SK-N-SH treated with all-trans-retinoic acid at 6 μM for 48 hours (cell line): ENCODE data around the gene TM4SF20.

Experiments
- ATAC-seq: fragments of 200-7000 bp; cut with Tn5 transposase; 3 replicates; pipeline ENCODE4 v1.9.1; 2020; ENCODE audit warnings: mild to moderate bottlenecking, moderate library complexity
- ARNTL ChIP-seq: fragments of 450-650 bp; formaldehyde crosslinking; IDR thresholded peaks from 2 replicates; pipeline ENCODE4 v1.5.0; 2020; ENCODE audit warnings: low read depth, mild to moderate bottlenecking, moderate library complexity, borderline replicate concordance
- ESRRG ChIP-seq: fragments of 250-450 bp; sonication (Bioruptor Pico); IDR thresholded peaks from 2 replicates; pipeline ENCODE4 v1.6.1; 2021; ENCODE audit warnings: mild to moderate bottlenecking
- GLIS3 ChIP-seq: fragments of 250-450 bp; sonication (Bioruptor Pico); IDR thresholded peaks from 2 replicates; pipeline ENCODE4 v1.5.0; 2020; ENCODE audit warnings: mild to moderate bottlenecking, moderate library complexity
- ISL1 ChIP-seq: fragments of 250-450 bp; sonication (Bioruptor Pico); IDR thresholded peaks from 2 replicates; pipeline ENCODE4 v2.1.2; 2022; ENCODE audit warnings: mild to moderate bottlenecking, moderate library complexity
- PPARA ChIP-seq: fragments of 250-450 bp; sonication (Bioruptor Pico); IDR thresholded peaks from 2 replicates; pipeline ENCODE4 v1.5.0; 2020; ENCODE audit warnings: mild to moderate bottlenecking, borderline replicate concordance
- SNAI2 ChIP-seq: fragments of 250-450 bp; sonication (Bioruptor Pico); IDR thresholded peaks from 2 replicates; pipeline ENCODE4 v1.5.0; 2020; ENCODE audit warnings: mild to moderate bottlenecking, moderate library complexity
- TCF4 ChIP-seq: fragments of 250-450 bp; sonication (Bioruptor Pico); IDR thresholded peaks from 2 replicates; pipeline ENCODE4 v1.8.0; 2021; ENCODE audit warnings: mild to moderate bottlenecking, moderate library complexity, borderline replicate concordance
- TOX ChIP-seq: fragments of 250-450 bp; sonication (Bioruptor Pico); IDR thresholded peaks from 2 replicates; pipeline ENCODE4 v1.8.0; 2021; ENCODE audit warnings: mild to moderate bottlenecking, moderate library complexity, borderline replicate concordance
- ZC3H10 ChIP-seq: fragments of 250-450 bp; sonication (Bioruptor Pico); IDR thresholded peaks from 2 replicates; pipeline ENCODE4 v1.5.1; 2021; ENCODE audit warnings: mild to moderate bottlenecking, moderate library complexity
- ZFP3 ChIP-seq: fragments of 250-450 bp; sonication (Bioruptor Pico); IDR thresholded peaks from 2 replicates; pipeline ENCODE4 v1.5.0; 2020; ENCODE audit warnings: mild to moderate bottlenecking, moderate library complexity
- ZFP30 ChIP-seq: fragments of 450-650 bp; formaldehyde crosslinking; IDR thresholded peaks from 2 replicates; pipeline ENCODE4 v1.5.0; 2022; ENCODE audit warnings: mild to moderate bottlenecking, moderate library complexity
- ZNF565 ChIP-seq: fragments of 450-650 bp; formaldehyde crosslinking; conservative IDR thresholded peaks from 2 replicates; pipeline ENCODE4 v1.5.0; 2020; ENCODE audit warnings: low read depth, mild to moderate bottlenecking, moderate library complexity
- ZNF70 ChIP-seq: fragments of 450-650 bp; formaldehyde crosslinking; IDR thresholded peaks from 2 replicates; pipeline ENCODE4 v1.5.0; 2020; ENCODE audit warnings: mild to moderate bottlenecking, moderate library complexity
- ZNF8 ChIP-seq: fragments of 450-650 bp; formaldehyde crosslinking; IDR thresholded peaks from 2 replicates; pipeline ENCODE4 v1.5.0; 2020; ENCODE audit warnings: mild to moderate bottlenecking, moderate library complexity
- TF ChIP-seq, protein P1 (sequence below): fragments of 250-450 bp; sonication (Bioruptor Pico); IDR thresholded peaks from 2 replicates; pipeline ENCODE4 v1.8.0; 2020; ENCODE audit warnings: mild to moderate bottlenecking, moderate library complexity, borderline replicate concordance
- TF ChIP-seq, protein P2 (sequence below): fragments of 250-450 bp; sonication (Bioruptor Pico); IDR thresholded peaks from 2 replicates; pipeline ENCODE4 v1.5.1; 2020; ENCODE audit warnings: low read depth, mild to moderate bottlenecking, moderate library complexity
- TF ChIP-seq, protein P3 (sequence below): fragments of 250-450 bp; sonication (Bioruptor Pico); IDR thresholded peaks from 2 replicates; pipeline ENCODE4 v1.8.0; 2021; ENCODE audit warnings: low read depth, mild to moderate bottlenecking, moderate library complexity, borderline replicate concordance
- TF ChIP-seq, protein P4 (sequence below): fragments of 250-450 bp; sonication (Bioruptor Pico); IDR thresholded peaks from 2 replicates; pipeline ENCODE4 v1.5.0; 2020; ENCODE audit warnings: mild to moderate bottlenecking, moderate library complexity
- TF ChIP-seq, protein P5 (sequence below): fragments of 250-450 bp; sonication (Bioruptor Pico); IDR thresholded peaks from 2 replicates; pipeline ENCODE4 v1.5.1; 2021; ENCODE audit warnings: mild to moderate bottlenecking, moderate library complexity

The TM4SF20 gene

DNA sequence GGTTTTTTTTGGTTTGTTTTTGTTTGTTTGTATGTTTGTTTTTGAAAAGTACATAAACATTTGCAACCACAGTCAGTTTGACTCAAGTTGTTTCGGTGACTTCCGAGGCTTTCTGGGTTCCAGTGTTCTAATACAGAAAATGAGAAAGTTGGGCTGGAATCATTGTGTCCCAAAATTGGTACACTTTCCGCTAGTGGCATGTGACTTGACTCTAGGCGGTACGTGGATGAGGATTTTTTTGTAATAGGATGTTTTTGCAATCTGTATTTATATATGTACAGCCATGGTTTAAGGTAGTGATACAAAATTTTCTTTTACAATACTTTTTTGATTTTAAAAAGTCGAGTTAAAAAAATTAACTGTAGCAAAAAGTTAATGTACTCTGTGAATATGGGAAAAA, 52.3 kb downstream of the TM4SF20 start:
- TF ChIP-seq, protein P1, sequence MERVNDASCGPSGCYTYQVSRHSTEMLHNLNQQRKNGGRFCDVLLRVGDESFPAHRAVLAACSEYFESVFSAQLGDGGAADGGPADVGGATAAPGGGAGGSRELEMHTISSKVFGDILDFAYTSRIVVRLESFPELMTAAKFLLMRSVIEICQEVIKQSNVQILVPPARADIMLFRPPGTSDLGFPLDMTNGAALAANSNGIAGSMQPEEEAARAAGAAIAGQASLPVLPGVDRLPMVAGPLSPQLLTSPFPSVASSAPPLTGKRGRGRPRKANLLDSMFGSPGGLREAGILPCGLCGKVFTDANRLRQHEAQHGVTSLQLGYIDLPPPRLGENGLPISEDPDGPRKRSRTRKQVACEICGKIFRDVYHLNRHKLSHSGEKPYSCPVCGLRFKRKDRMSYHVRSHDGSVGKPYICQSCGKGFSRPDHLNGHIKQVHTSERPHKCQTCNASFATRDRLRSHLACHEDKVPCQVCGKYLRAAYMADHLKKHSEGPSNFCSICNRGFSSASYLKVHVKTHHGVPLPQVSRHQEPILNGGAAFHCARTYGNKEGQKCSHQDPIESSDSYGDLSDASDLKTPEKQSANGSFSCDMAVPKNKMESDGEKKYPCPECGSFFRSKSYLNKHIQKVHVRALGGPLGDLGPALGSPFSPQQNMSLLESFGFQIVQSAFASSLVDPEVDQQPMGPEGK = no peak
- TF ChIP-seq TOX (CRISPR knock-in tag) (no peak), ZFP3 (CRISPR knock-in tag) (no peak), GLIS3 (CRISPR knock-in tag) (no peak), PPARA (CRISPR knock-in tag) (no peak), ZNF70 (CRISPR knock-in tag) (no peak), ARNTL (CRISPR knock-in tag) (no peak), ZNF8 (CRISPR knock-in tag) (no peak), SNAI2 (CRISPR knock-in tag) (no peak), ZFP30 (CRISPR knock-in tag) (no peak), ISL1 (CRISPR knock-in tag) (no peak), TCF4 (CRISPR knock-in tag) (no peak)
- TF ChIP-seq, protein P2, sequence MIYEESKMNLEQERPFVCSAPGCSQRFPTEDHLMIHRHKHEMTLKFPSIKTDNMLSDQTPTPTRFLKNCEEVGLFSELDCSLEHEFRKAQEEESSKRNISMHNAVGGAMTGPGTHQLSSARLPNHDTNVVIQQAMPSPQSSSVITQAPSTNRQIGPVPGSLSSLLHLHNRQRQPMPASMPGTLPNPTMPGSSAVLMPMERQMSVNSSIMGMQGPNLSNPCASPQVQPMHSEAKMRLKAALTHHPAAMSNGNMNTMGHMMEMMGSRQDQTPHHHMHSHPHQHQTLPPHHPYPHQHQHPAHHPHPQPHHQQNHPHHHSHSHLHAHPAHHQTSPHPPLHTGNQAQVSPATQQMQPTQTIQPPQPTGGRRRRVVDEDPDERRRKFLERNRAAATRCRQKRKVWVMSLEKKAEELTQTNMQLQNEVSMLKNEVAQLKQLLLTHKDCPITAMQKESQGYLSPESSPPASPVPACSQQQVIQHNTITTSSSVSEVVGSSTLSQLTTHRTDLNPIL (CRISPR knock-in tag) = no peak
- TF ChIP-seq, protein P3, sequence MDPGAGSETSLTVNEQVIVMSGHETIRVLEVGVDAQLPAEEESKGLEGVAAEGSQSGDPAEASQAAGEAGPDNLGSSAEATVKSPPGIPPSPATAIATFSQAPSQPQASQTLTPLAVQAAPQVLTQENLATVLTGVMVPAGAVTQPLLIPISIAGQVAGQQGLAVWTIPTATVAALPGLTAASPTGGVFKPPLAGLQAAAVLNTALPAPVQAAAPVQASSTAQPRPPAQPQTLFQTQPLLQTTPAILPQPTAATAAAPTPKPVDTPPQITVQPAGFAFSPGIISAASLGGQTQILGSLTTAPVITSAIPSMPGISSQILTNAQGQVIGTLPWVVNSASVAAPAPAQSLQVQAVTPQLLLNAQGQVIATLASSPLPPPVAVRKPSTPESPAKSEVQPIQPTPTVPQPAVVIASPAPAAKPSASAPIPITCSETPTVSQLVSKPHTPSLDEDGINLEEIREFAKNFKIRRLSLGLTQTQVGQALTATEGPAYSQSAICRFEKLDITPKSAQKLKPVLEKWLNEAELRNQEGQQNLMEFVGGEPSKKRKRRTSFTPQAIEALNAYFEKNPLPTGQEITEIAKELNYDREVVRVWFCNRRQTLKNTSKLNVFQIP (CRISPR knock-in tag) = no peak
- TF ChIP-seq, protein P4, sequence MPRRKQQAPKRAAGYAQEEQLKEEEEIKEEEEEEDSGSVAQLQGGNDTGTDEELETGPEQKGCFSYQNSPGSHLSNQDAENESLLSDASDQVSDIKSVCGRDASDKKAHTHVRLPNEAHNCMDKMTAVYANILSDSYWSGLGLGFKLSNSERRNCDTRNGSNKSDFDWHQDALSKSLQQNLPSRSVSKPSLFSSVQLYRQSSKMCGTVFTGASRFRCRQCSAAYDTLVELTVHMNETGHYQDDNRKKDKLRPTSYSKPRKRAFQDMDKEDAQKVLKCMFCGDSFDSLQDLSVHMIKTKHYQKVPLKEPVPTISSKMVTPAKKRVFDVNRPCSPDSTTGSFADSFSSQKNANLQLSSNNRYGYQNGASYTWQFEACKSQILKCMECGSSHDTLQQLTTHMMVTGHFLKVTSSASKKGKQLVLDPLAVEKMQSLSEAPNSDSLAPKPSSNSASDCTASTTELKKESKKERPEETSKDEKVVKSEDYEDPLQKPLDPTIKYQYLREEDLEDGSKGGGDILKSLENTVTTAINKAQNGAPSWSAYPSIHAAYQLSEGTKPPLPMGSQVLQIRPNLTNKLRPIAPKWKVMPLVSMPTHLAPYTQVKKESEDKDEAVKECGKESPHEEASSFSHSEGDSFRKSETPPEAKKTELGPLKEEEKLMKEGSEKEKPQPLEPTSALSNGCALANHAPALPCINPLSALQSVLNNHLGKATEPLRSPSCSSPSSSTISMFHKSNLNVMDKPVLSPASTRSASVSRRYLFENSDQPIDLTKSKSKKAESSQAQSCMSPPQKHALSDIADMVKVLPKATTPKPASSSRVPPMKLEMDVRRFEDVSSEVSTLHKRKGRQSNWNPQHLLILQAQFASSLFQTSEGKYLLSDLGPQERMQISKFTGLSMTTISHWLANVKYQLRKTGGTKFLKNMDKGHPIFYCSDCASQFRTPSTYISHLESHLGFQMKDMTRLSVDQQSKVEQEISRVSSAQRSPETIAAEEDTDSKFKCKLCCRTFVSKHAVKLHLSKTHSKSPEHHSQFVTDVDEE (CRISPR knock-in tag) = no peak
- TF ChIP-seq, protein P5, sequence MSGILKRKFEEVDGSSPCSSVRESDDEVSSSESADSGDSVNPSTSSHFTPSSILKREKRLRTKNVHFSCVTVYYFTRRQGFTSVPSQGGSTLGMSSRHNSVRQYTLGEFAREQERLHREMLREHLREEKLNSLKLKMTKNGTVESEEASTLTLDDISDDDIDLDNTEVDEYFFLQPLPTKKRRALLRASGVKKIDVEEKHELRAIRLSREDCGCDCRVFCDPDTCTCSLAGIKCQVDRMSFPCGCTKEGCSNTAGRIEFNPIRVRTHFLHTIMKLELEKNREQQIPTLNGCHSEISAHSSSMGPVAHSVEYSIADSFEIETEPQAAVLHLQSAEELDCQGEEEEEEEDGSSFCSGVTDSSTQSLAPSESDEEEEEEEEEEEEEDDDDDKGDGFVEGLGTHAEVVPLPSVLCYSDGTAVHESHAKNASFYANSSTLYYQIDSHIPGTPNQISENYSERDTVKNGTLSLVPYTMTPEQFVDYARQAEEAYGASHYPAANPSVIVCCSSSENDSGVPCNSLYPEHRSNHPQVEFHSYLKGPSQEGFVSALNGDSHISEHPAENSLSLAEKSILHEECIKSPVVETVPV (CRISPR knock-in tag) = no peak
- TF ChIP-seq, all 23 proteins: peak for 0
- no peak for ATAC-seq

DNA sequence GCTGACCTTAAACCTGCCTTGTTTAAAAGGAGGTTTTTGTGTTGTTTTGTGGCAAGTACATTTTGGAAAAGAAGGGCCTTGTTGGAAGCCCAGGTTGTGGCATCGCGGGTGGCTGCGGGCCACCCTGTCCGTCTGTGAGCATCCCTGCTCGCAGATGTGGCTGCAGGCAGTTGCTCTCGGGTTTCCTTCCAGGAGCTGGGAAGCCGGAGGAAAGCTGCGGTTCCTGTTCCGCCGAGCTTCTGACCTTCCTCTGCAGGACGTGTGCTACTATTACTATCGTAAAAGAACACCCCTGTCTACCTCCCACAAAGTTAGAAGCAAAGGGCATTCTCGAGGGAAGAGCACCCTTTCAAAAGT, 53.3 kb downstream of the TM4SF20 start:
- peak; percentile 70 for ATAC-seq
- no peak for TF ChIP-seq ZC3H10 (CRISPR knock-in tag)
- no peak for TF ChIP-seq ISL1 (CRISPR knock-in tag)

DNA sequence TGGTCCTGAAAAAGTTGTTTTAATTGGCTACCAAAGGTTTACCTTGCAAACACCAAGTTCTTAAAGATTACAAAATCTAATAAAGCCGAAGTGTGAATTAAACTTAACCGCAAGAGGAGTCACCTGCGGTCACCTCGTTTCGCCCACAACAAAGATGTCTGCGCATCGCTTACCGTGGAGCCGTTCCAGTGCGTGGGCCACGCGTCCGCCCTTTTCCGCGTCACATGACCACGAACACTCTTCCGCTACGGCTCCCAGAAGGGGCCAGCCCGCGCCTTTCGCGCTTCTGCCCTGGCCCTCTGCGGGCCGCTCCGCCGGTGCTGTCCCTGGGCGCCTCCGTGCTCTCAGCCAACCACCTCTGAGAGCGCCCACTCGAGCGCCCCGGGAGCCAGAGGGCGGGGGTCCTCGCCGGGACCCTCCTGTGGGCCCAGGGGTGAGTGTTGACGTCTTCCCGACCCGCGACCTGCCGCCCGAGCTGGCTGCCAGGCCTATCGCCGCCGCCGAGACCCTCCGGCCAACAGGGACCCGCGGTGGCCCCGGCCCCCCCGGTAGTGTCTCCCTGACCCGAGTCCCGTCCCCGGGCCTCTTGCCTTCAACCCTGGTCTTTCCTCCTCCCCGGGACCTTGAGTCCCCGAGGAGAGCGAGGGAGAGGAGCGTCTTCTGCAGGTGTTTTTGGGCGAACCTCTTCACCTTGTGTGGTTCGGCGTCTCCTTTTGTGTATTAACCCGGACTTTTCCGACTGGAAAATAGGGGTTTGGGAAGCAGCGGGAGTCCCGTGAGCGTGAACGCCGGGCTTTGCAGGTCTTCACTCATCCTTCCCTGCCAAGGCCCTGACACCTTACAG, 53.9 kb downstream of the TM4SF20 start, which contains the start of gene MFF:
MFF (plus strand) TSS at position 257 of the 844 bp plus-strand sequence. CDS start 5,415 bp downstream, outside the sequence.
- ATAC-seq = peak; percentile 97
- TF ChIP-seq ZC3H10 (CRISPR knock-in tag) (no peak), GLIS3 (CRISPR knock-in tag) (no peak), PPARA (CRISPR knock-in tag) (no peak), ESRRG (CRISPR knock-in tag) (no peak), ZNF565 (no peak), ARNTL (CRISPR knock-in tag) (no peak), ZNF8 (CRISPR knock-in tag) (no peak), SNAI2 (CRISPR knock-in tag) (peak; percentile 28; the same call in 1 of the 2 replicates), ZFP3 (CRISPR knock-in tag) (peak; percentile 73; the same call in 1 of the 2 replicates)
- TF ChIP-seq, protein P5 (CRISPR knock-in tag) = no peak
- TF ChIP-seq, protein P4 (CRISPR knock-in tag) = peak; percentile 37; the same call in 1 of the 2 replicates
- TF ChIP-seq, protein P3 (CRISPR knock-in tag) = no peak
